CD4-positive, CD25-positive, alpha-beta regulatory T cell (primary cell): ENCODE data around the gene PCSK6. TPM values are rescaled to one million over a fixed set of nuclear protein-coding genes. Genes with fewer than 3 reads are reported as not detected.
"Not testable (repeated sequence)": the region's sequence is repeated elsewhere in the genome, so short reads cannot be mapped to it uniquely, and the experiment has no call there.

ENCODE experiments used
- ATAC-seq, 2 donors: fragments of 150-1000 bp; cut with Tn5 transposase; one replicate each; pipeline ENCODE4 v1.10.0; 2021; ENCODE audit warnings: low read depth in 2 of 2, moderate number of reproducible peaks in 2 of 2, moderate library complexity in 1 of 2
- DNase-seq, 3 donors: peaks; one replicate each; pipeline versions ENCODE4 v3.0.0 to v3.0.0-alpha.2; 2012 to 2022; ENCODE audit warnings: mixed read lengths in 1 of 3
- H3K27ac ChIP-seq: one replicate; pipeline ENCODE4 v1.7.0; 2013; ENCODE audit warnings: mild to moderate bottlenecking, low read length; ENCODE audit not compliant: insufficient read depth, poor library complexity, severe bottlenecking
- H3K27me3 ChIP-seq: one replicate; pipeline ENCODE4 v1.7.0; 2013; ENCODE audit warnings: low read length; ENCODE audit not compliant: control insufficient read depth, insufficient read depth
- H3K36me3 ChIP-seq: one replicate; pipeline ENCODE4 v1.7.0; 2013; ENCODE audit warnings: mild to moderate bottlenecking, low read length, moderate library complexity; ENCODE audit not compliant: control insufficient read depth, insufficient read depth
- H3K4me1 ChIP-seq: 2 replicates; pipeline ENCODE4 v1.7.0; 2013; ENCODE audit warnings: mild to moderate bottlenecking, low read length; ENCODE audit not compliant: insufficient read depth, control insufficient read depth, poor library complexity, severe bottlenecking
- H3K4me3 ChIP-seq: one replicate; pipeline ENCODE4 v1.7.0; 2013; ENCODE audit warnings: low read depth, mild to moderate bottlenecking, low read length, moderate library complexity
- H3K9me3 ChIP-seq, 2 experiments: 1 replicate in 1 of 2; 2 replicates in 1 of 2; pipeline ENCODE4 v1.7.0; 2013; ENCODE audit warnings: low read length in 2 of 2, mild to moderate bottlenecking in 1 of 2, moderate library complexity in 1 of 2; ENCODE audit not compliant: control insufficient read depth in 2 of 2
- H3K27ac Mint-ChIP-seq, 3 donors: one replicate each; pipeline ENCODE4 v1.8.0; 2020 to 2022; ENCODE audit warnings: mild to moderate bottlenecking in 3 of 3, mixed read lengths in 3 of 3, moderate library complexity in 2 of 3
- H3K27me3 Mint-ChIP-seq: one replicate; pipeline ENCODE4 v1.8.0; 2022; ENCODE audit warnings: mild to moderate bottlenecking, mixed read lengths
- H3K36me3 Mint-ChIP-seq: one replicate; pipeline ENCODE4 v1.8.0; 2020; ENCODE audit warnings: mixed read lengths
- H3K4me1 Mint-ChIP-seq, 4 donors: one replicate each; pipeline ENCODE4 v1.8.0; 2020 to 2022; ENCODE audit warnings: mixed read lengths in 4 of 4, mild to moderate bottlenecking in 1 of 4
- H3K4me3 Mint-ChIP-seq, 4 donors: one replicate each; pipeline ENCODE4 v1.8.0; 2020 to 2022; ENCODE audit warnings: mild to moderate bottlenecking in 4 of 4, mixed read lengths in 4 of 4, moderate library complexity in 3 of 4
- H3K9me3 Mint-ChIP-seq, 7 donors: one replicate each; pipeline ENCODE4 v1.8.0; 2020 to 2022; ENCODE audit warnings: mixed read lengths in 7 of 7, mild to moderate bottlenecking in 3 of 7, moderate library complexity in 2 of 7
- polyA plus RNA-seq, 4 donors: library from polyadenylated mRNA; unstranded; fragments of 300-500 nt; fragmentation: Illumina TruSeq; gene quantifications; one replicate each; pipeline ENCODE4 v1.2.3, GENCODE V29; 2021
- total RNA-seq: library from RNA; stranded (reverse); gene quantifications from one replicate; pipeline ENCODE4 v1.2.3, GENCODE V29; 2022

The PCSK6 gene
- total and polyA plus RNA-seq, 5 donors from 2014 or later: 0.07 to 1.1 (median 0.22) TPM; not detected in 1

GRCh38 chr15:101406526-101407195 lies 82.8 kb downstream of the PCSK6 start:
- Histone ChIP-seq H3K9me3 (no peaks in the 10 kb centered on the region), H3K4me3 (no peak overlapping the region), H3K27ac (no peak overlapping the region), H3K4me1 (no peaks in the 10 kb centered on the region), H3K36me3 (no peaks in the 10 kb centered on the region), H3K27me3 (no peaks in the 10 kb centered on the region)
- H3K9me3 Mint-ChIP-seq: peaks cover 0 to 1% (median 0%) of the 10 kb centered on the region in 7 donors
- no peak overlapping the region for H3K4me3 Mint-ChIP-seq
- H3K36me3 Mint-ChIP-seq: no peaks in the 10 kb centered on the region
- peaks cover 4% of the 10 kb centered on the region for H3K27me3 Mint-ChIP-seq
- ATAC-seq (no peak), DNase-seq (no peak)
- H3K4me1 Mint-ChIP-seq: no peaks in the 10 kb centered on the region
- peak overlapping the region in 1 of 3 donors; percentile 9 for H3K27ac Mint-ChIP-seq

GRCh38 chr15:101406036-101406435 lies 83.5 kb downstream of the PCSK6 start:
- Mint-ChIP-seq H3K27me3 (peaks cover 4% of the 10 kb centered on the region), H3K27ac (no peak overlapping the region)
- no peak for ATAC-seq

GRCh38 chr15:101404245-101404644 lies 85.3 kb downstream of the PCSK6 start:
- Histone ChIP-seq H3K27me3 (no peaks in the 10 kb centered on the region), H3K4me1 (no peaks in the 10 kb centered on the region), H3K27ac (no peak overlapping the region), H3K9me3 (no peaks in the 10 kb centered on the region), H3K4me3 (no peak overlapping the region), H3K36me3 (no peaks in the 10 kb centered on the region)
- H3K4me1 Mint-ChIP-seq: no peaks in the 10 kb centered on the region
- H3K27ac Mint-ChIP-seq: no peak overlapping the region
- peaks cover 10% of the 10 kb centered on the region for H3K27me3 Mint-ChIP-seq
- peaks cover 0 to 2% (median 0%) of the 10 kb centered on the region in 7 donors for H3K9me3 Mint-ChIP-seq
- H3K36me3 Mint-ChIP-seq: no peaks in the 10 kb centered on the region
- no peak for ATAC-seq
- DNase-seq: no peak
- no peak overlapping the region for H3K4me3 Mint-ChIP-seq

More at GRCh38 chr15:101406036-101406435, 83.5 kb downstream of the PCSK6 start:
- Histone ChIP-seq H3K27ac (no peak overlapping the region), H3K9me3 (no peaks in the 10 kb centered on the region), H3K4me1 (no peaks in the 10 kb centered on the region), H3K4me3 (no peak overlapping the region), H3K36me3 (no peaks in the 10 kb centered on the region), H3K27me3 (no peaks in the 10 kb centered on the region)
- no peaks in the 10 kb centered on the region for H3K4me1 Mint-ChIP-seq
- H3K4me3 Mint-ChIP-seq: no peak overlapping the region
- H3K9me3 Mint-ChIP-seq: peaks cover 0 to 1% (median 0%) of the 10 kb centered on the region in 7 donors
- H3K36me3 Mint-ChIP-seq: no peaks in the 10 kb centered on the region
- DNase-seq: no peak

GRCh38 chr15:101402883-101403282 lies 86.6 kb downstream of the PCSK6 start:
- H3K4me1 ChIP-seq, ATAC-seq, DNase-seq, H3K27me3 ChIP-seq, H3K27ac Mint-ChIP-seq, H3K9me3 Mint-ChIP-seq, H3K36me3 Mint-ChIP-seq, H3K4me3 ChIP-seq, H3K4me3 Mint-ChIP-seq, H3K27me3 Mint-ChIP-seq, H3K36me3 ChIP-seq, H3K9me3 ChIP-seq, H3K4me1 Mint-ChIP-seq, H3K27ac ChIP-seq: not testable (repeated sequence)

- ATAC-seq: no peak
- Histone ChIP-seq H3K36me3 (no peaks in the 10 kb centered on the region), H3K27ac (no peak overlapping the region), H3K27me3 (no peaks in the 10 kb centered on the region), H3K4me3 (no peak overlapping the region), H3K9me3 (no peaks in the 10 kb centered on the region), H3K4me1 (no peaks in the 10 kb centered on the region)
- Mint-ChIP-seq H3K9me3 (peaks cover 0 to 2% (median 0%) of the 10 kb centered on the region in 7 donors), H3K27ac (no peak overlapping the region), H3K4me1 (peaks cover 0 to 4% (median under 1%) of the 10 kb centered on the region in 4 donors), H3K36me3 (no peaks in the 10 kb centered on the region), H3K4me3 (no peak overlapping the region), H3K27me3 (peaks cover 11% of the 10 kb centered on the region)
- DNase-seq: no peak
Measured at GRCh38 chr15:101401286-101401685, 88.2 kb downstream of the PCSK6 start.

GRCh38 chr15:101399431-101399830 lies 90.1 kb downstream of the PCSK6 start:
- Mint-ChIP-seq H3K9me3 (peaks cover 0 to 2% (median 0%) of the 10 kb centered on the region in 7 donors), H3K4me1 (peaks cover 0 to 4% (median under 1%) of the 10 kb centered on the region in 4 donors), H3K27ac (no peak overlapping the region), H3K27me3 (peaks cover 17% of the 10 kb centered on the region), H3K4me3 (no peak overlapping the region), H3K36me3 (no peaks in the 10 kb centered on the region)
- Histone ChIP-seq H3K27ac (no peak overlapping the region), H3K36me3 (no peaks in the 10 kb centered on the region), H3K4me3 (no peak overlapping the region), H3K27me3 (peaks cover 2% of the 10 kb centered on the region), H3K9me3 (no peaks in the 10 kb centered on the region), H3K4me1 (no peaks in the 10 kb centered on the region)
- ATAC-seq (no peak), DNase-seq (no peak)

GRCh38 chr15:101398247-101398646 lies 91.3 kb downstream of the PCSK6 start:
- ATAC-seq: no peak
- peaks cover 0 to 2% (median 0%) of the 10 kb centered on the region in 7 donors for H3K9me3 Mint-ChIP-seq
- H3K27me3 Mint-ChIP-seq: peaks cover 17% of the 10 kb centered on the region
- Histone ChIP-seq H3K4me1 (no peaks in the 10 kb centered on the region), H3K36me3 (no peaks in the 10 kb centered on the region), H3K4me3 (no peak overlapping the region), H3K27ac (no peak overlapping the region), H3K27me3 (peaks cover 2% of the 10 kb centered on the region), H3K9me3 (no peaks in the 10 kb centered on the region)
- H3K4me3 Mint-ChIP-seq: no peak overlapping the region
- H3K36me3 Mint-ChIP-seq: no peaks in the 10 kb centered on the region
- no peak for DNase-seq
- peaks cover 0 to 4% (median under 1%) of the 10 kb centered on the region in 4 donors for H3K4me1 Mint-ChIP-seq
- no peak overlapping the region for H3K27ac Mint-ChIP-seq

- H3K27me3 Mint-ChIP-seq: peaks cover 17% of the 10 kb centered on the region
- H3K36me3 Mint-ChIP-seq: no peaks in the 10 kb centered on the region
- H3K36me3 ChIP-seq: no peaks in the 10 kb centered on the region
- H3K27ac ChIP-seq: no peak overlapping the region
- peaks cover 0 to 4% (median under 1%) of the 10 kb centered on the region in 4 donors for H3K4me1 Mint-ChIP-seq
- no peak overlapping the region for H3K27ac Mint-ChIP-seq
- no peaks in the 10 kb centered on the region for H3K9me3 ChIP-seq
- DNase-seq (no peak), ATAC-seq (no peak)
- peaks cover 0 to 2% (median 0%) of the 10 kb centered on the region in 7 donors for H3K9me3 Mint-ChIP-seq
- peaks cover 2% of the 10 kb centered on the region for H3K27me3 ChIP-seq
- no peak overlapping the region for H3K4me3 Mint-ChIP-seq
- no peaks in the 10 kb centered on the region for H3K4me1 ChIP-seq
- H3K4me3 ChIP-seq: no peak overlapping the region
Measured at GRCh38 chr15:101397521-101398003, 91.9 kb downstream of the PCSK6 start.
